ENCODE results near the gene UBE2H.

DNA sequence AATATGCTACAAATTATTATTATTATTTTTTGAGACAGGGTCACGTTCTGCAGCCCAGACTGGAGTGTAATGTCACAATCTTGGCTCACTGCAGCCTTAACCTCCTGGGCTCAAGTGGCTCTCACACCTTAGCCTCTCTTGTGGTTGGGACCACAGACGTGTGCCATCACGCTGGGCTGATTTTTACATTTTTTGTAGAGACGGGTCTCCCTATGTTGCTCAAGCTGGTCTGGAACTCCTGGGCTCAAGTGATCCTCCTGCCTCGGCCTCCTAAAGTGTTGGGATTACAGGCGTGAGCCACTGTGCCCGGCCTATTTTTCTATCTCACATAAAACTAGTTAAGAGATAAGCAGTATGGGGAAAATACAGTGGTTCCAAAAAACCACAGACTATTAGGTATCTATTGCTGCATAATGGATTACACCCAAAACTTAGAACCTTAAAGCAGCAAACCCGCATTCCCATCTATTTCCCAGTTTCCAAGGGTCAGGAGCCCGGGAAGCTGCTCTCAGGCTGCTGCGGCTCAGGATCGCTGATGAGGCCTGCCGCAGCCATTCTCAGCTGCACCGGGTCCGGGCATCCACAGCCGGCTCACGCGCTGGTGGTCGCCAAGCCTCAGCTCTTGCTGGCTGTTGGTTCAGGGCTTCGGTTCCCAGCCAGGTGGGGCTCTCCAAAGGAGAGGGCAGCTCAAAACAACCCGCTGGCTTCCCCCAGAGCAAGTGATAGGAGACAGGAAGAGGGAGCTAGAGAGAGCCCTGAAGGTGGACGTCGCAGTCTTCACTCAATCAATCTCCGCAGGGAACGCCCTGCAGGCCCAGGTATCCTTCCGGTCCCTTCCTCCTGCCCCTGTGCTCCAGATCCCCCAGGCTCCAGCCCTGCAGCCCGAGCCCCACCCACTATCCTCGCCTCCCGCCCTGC is 128.2 kb downstream of the UBE2H start:
- TF ChIP-seq, protein P1, sequence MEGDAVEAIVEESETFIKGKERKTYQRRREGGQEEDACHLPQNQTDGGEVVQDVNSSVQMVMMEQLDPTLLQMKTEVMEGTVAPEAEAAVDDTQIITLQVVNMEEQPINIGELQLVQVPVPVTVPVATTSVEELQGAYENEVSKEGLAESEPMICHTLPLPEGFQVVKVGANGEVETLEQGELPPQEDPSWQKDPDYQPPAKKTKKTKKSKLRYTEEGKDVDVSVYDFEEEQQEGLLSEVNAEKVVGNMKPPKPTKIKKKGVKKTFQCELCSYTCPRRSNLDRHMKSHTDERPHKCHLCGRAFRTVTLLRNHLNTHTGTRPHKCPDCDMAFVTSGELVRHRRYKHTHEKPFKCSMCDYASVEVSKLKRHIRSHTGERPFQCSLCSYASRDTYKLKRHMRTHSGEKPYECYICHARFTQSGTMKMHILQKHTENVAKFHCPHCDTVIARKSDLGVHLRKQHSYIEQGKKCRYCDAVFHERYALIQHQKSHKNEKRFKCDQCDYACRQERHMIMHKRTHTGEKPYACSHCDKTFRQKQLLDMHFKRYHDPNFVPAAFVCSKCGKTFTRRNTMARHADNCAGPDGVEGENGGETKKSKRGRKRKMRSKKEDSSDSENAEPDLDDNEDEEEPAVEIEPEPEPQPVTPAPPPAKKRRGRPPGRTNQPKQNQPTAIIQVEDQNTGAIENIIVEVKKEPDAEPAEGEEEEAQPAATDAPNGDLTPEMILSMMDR (IDR thresholded peaks at IDR 0.05): peak; percentile 45
- TF ChIP-seq EZH2 (IDR thresholded peaks at IDR 0.05) (no peak), EZH2phosphoT487 (IDR thresholded peaks at IDR 0.05) (no peak)

Measured in neural progenitor cell (in vitro differentiated cells).